Measurements from ENCODE around the gene NHLRC4. TPM values are rescaled to one million over a fixed set of nuclear protein-coding genes. Genes with fewer than 3 reads are reported as not detected.
A peak's percentile ranks its signal among the peaks of the same experiment; 100 is the strongest.

Gene NHLRC4
- total RNA-seq, 1 experiment from 2014 or later, result 0.17 TPM

DNA sequence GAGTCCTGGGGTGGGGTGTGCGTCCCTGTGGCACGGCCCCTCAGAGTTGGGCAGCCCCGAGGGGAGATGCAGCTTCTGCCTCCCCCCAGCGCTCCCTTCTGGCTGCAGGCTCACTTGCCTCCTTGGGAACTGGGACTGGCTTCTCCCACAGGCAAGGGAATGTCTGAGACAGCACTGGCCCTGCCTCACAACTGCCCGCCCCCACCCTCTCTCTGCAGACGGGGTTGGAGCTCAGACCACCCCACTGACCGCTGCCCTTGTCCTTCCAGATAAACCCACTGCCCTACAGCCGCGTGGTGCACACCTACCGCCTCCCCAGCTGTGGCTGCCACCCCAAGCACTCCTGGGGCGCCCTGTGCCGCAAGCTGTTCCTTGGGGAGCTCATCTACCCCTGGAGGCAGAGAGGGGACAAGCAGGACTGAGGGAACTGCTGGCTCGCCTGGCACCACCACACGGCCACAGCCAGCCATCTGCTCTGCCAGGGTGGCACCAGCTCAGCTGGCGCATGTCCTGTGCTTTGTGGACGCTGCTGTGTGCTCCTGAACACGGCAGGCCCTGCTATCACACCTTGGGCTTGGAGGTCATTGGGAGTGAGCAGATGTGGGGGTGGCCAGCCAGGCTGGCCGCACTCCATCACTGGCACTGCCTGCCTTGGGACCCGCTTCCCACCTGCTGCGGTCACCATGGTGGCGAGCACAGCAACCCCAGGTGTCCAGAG is 16.0 kb downstream of the NHLRC4 start:
- no peak for DNase-seq (ENCODE audit: low read depth)

DNA sequence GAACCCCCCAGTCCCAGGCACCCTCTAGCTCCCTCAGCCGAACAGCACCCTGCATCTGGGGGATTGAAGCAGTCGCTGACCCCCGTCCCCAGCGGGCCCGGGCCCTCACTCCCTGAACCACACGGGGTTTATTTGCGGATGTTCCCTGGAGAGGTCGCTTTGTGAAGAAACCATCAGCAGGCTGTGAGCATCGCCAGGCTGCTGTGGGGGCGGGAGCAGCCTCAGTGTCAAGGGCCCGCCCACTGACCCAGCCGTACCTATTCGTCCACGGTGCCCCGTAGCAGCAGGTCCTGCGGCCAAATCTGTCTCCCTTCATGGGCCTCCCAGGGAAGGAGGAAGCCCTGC is 16.6 kb downstream of the NHLRC4 start:
- DNase-seq (ENCODE audit: low read depth), result no peak

DNA sequence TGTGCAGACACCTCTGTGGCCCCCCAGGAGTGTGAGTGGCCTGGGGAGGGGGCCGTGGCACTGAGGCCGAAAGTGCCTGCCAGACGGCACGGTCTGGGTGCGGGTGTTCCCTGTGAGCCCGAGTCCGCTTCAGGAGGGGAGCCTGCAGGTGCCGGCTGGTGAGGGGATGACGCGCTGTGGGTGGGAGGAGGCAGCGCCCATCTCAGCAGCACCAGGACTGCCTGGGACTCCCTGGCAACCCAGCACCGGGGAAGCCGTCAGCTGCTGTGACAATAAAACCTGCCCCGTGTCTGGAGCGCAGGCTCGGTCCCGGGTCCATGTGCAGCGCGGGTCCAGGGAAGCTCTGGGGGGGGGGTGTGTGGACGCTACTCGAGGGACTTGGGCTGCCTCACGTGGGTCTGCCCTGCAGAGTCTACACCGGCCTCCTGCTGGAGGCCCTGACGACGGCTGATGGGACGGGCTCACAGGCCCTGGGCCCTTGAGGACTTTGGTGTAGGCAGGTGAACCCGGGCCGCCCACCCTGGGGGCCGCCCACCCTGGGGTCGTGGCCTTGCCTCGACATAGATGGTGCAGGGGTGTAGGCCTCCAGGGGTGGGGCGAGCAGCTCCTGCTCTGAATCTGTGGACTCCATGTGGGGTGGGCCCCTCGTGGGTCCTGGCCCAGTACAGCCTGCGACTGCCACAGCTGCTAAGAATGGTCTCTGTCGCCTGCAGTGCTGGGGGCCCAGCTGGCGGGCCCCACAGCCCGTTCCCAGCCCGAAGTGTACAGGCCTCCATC is 17.2 kb downstream of the NHLRC4 start:
- no peak for DNase-seq (ENCODE audit: low read depth)

DNA sequence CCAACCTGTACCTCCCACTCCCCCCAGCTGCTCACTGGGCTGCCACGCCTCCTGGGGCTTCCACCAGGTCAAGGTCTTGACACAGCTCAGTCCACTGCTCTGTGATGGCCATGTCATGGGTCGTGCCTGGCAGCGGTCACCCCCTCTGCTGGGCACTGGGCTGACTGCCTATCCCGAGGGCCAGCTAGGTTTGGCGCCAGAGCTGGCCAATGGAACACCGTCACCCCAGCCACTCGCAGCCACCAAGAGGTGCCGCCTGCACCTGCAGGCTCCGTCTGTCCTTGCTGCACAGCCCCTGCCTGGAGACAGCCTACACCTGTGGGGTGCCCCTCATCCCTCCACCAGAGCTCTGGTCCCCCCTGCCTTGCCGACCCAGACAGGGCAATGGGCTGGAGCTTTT is 18.5 kb downstream of the NHLRC4 start:
- no peak for DNase-seq (ENCODE audit: low read depth)

- DNase-seq (ENCODE audit: low read depth), result peak; percentile 70
Measured at GRCh38 chr16:586047-586644, 19.3 kb downstream of the NHLRC4 start.

DNA sequence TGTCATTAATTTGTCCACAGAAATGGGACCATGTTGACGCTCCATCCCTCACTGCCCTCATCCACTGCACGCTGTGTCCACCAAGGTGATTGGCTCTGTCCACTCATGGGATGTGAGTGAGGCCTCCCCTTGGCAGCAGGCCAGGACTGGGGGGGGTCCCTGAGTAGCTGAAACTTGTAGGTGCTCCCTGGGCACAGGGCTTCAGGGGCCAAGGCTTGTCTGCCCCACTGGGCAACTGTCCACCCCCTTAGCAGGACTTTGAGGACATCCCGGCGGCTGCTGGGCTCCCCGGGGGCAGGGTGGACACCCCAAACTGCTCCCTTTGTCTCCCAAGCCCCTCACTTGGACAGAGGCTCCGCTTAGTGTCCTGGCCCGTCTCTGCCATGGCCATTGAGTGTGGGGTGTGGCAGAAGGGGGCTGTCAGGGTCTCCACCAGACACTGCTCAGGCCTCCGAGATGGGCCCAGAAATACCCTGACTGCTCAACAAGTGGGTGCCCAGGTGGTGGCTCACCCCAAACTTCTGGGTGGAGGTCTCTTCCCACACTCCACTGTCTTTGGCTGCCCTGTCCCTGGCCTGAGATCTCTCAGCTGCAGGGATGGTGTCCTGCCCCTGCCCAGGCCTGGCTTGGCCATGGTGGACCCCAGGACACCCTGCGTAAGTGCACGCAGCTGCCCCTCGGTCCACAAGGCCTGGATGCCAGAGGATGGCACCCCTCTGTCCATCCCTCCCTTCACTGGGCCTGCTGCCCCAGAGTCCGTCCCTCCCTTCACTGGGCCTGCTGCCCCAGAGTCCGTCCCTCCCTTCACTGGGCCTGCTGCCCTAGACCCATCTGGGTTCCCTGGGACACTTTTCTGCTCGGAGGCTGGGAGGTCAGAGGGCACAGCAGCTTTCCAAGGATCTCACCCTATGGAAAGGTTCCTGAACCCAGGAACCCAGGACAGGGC is 20.1 kb downstream of the NHLRC4 start:
- peak; percentile 44 for DNase-seq (ENCODE audit: low read depth)

DNA sequence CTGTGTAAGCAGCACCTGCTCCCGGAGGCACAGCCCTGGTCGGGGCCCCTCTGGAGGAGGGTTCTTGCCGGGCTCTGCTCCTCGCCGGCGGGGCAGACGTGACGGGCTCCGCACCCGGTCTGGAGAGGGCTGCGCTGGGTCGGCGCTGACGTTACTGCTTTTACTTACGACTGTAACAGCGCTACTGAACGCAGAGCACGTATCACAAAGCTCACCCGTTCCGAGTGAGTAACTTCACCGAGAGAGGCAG is 21.8 kb downstream of the NHLRC4 start:
- peak; percentile 50 for DNase-seq (ENCODE audit: low read depth)

DNA sequence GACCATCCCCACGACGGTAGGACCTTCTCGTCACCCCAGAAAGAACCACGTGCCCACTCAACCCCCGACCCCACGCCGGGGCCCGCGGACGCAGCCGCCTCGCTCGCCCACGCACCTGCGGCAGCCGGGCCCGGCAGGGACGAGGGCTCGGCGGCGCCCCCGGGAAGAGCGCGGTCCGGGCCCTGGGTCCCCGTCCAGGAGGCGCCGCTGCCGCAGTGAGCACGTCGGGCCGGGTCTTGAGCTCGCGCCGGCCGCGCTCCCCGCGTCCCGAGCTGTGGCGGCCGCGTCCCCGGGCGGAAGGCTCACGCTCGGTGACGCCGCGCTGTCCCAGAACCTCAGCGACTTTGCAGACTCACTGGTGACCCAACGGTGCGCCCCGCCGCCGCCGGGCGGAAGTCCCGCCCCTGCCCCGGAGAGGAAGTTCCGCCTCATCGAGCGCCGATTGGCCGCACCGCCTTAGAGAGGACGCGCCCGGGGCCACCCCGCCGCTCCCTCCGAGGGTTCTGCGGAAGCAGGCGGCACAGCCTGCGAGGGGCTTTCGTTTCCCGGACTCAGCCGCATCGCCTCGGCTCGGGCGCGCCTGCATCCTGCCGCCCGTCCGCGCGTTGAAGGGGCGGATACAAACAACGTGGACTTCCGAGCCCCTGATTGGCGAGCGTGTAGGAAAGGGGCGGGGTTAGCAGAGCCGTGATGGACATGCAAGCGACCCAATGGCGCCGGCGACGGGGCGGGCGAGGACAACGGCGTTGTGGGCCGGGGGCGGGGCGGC is 22.3 kb downstream of the NHLRC4 start:
- peak; percentile 94 for DNase-seq (ENCODE audit: low read depth)

- peak; percentile 98 for DNase-seq (ENCODE audit: low read depth)
Measured at GRCh38 chr16:589658-590187, 22.9 kb downstream of the NHLRC4 start, which contains the start of gene RAB40C. Gene RAB40C, plus strand, starts transcription at chr16:590066. Its CDS starts 226 bp downstream, at chr16:590292.

- no peak for DNase-seq (ENCODE audit: low read depth)
Measured at GRCh38 chr16:590188-590814, 23.5 kb downstream of the NHLRC4 start.

DNA sequence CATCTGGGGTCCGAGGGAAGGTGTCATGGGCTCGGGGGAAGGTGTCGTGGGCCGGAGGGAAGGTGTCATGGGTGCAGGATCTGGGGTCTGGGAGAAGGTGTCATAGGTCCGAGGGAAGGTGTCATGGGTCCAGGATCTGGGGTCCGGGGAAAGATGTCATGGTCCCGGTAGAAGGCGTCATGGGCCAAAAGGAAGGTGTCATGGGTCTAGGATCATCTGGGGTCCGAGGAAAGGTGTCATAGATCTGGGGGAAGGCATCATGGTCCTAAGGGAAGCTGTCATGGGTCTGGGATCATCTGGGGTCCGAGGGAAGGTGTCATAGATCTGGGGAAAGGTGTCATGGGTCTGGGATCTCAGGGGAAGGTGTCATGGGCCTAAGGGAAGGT is 24.0 kb downstream of the NHLRC4 start:
- no peak for DNase-seq (ENCODE audit: low read depth)

- no peak for DNase-seq (ENCODE audit: low read depth)
Measured at GRCh38 chr16:591231-591630, 24.4 kb downstream of the NHLRC4 start.

- DNase-seq (ENCODE audit: low read depth), result no peak
Measured at GRCh38 chr16:591892-592517, 25.2 kb downstream of the NHLRC4 start.

GRCh38 chr16:592518-593306 is 25.9 kb downstream of the NHLRC4 start:
- no peak for DNase-seq (ENCODE audit: low read depth)

- DNase-seq (ENCODE audit: low read depth), result no peak
Measured at GRCh38 chr16:593406-593805, 26.6 kb downstream of the NHLRC4 start.

- no peak for DNase-seq (ENCODE audit: low read depth)
Measured at GRCh38 chr16:593807-594206, 27.0 kb downstream of the NHLRC4 start.

- DNase-seq (ENCODE audit: low read depth), result no peak
Measured at GRCh38 chr16:595094-595528, 28.3 kb downstream of the NHLRC4 start.

- no peak for DNase-seq (ENCODE audit: low read depth)
Measured at GRCh38 chr16:595942-596735, 29.3 kb downstream of the NHLRC4 start.

DNA sequence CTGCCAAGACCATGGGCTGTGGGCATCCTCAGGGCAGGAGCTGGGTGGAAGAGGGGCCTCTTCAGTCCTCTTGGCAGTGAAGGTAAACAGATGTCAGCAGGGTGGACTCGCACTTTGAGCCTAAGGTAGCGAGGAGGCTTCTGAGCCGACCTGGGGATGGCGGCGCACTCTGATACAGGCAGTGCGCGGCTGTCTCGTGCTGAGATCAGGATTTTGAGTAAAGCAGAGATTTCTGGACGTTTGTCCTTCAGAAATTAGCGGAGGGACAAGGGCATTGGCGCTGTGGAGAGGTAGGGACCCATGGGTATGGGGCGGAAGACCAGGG is 29.9 kb downstream of the NHLRC4 start:
- DNase-seq (ENCODE audit: low read depth), result no peak
